A549 treated with CORT108297 at 1 μM for 4 hours (cell line): Measurements from ENCODE around the gene SPDYE4. TPM values are rescaled to one million over a fixed set of nuclear protein-coding genes. Genes with fewer than 3 reads are reported as not detected.

ENCODE experiments used
- total RNA-seq: library from RNA; stranded (reverse); fragments of 200-300 nt; extraction: Qiagen RNA extraction; gene quantifications from 5 replicates; pipeline ENCODE4 v1.2.3, GENCODE V29; 2022

SPDYE4 gene
- not detected in 5 replicates for total RNA-seq

GRCh38 chr17:8758137-8758596 is at the start of gene SPDYE4:
Gene SPDYE4, minus strand, starts transcription at chr17:8758546. Its CDS starts 164 bp downstream, at chr17:8758382.

GRCh38 chr17:8798846-8799569 is 40.7 kb upstream of the SPDYE4 start, which contains the start of gene MFSD6L:
Gene MFSD6L, minus strand, starts transcription at chr17:8799365. Its CDS starts 245 bp downstream, at chr17:8799120.

Other genes starting within 250 kb of the SPDYE4 start
- gene MYH10, start 127.8 kb downstream of the SPDYE4 start, total RNA-seq: 18.0 to 23.7 TPM (median 22.0 TPM) in 5 replicates
- gene CCDC42, start 13.7 kb downstream of the SPDYE4 start, total RNA-seq: not detected in 5 replicates
- not detected in 5 replicates for gene MFSD6L, start 40.8 kb upstream of the SPDYE4 start, total RNA-seq
- gene PIK3R6, start 109.1 kb upstream of the SPDYE4 start, total RNA-seq: not detected in 5 replicates
- gene PIK3R5, start 207.2 kb upstream of the SPDYE4 start, total RNA-seq: 0.05 to 0.11 TPM (median 0.10 TPM) in 3 of 5 replicates, not detected in the others